ENCODE results near the gene SLC27A1.

GRCh38 chr19:17532557-17532956 is 62.2 kb downstream of the SLC27A1 start:
- TF ChIP-seq CTCF (conservative IDR thresholded peaks at IDR 0.05; ENCODE audit: low read depth in 2 of 2) (no peak), JUNB (IDR thresholded peaks at IDR 0.05; ENCODE audit: unreplicated experiment) (no peak), POLR2AphosphoS5 (IDR thresholded peaks at IDR 0.05; ENCODE audit: low read depth) (no peak), EZH2phosphoT487 (IDR thresholded peaks at IDR 0.05; ENCODE audit: unreplicated experiment) (no peak), EZH2 (IDR thresholded peaks at IDR 0.05; ENCODE audit: low read depth, unreplicated experiment) (no peak), CREB1 (CRISPR knock-in tag; IDR thresholded peaks at IDR 0.05; ENCODE audit: low read depth) (no peak), REST (IDR thresholded peaks at IDR 0.05; ENCODE audit: unreplicated experiment) (no peak), ETS1 (IDR thresholded peaks at IDR 0.05) (no peak)
